Ectodermal cell (in vitro differentiated cells): Measurements from ENCODE around the gene DHRS11. TPM values are rescaled to one million over a fixed set of nuclear protein-coding genes. Genes with fewer than 3 reads are reported as not detected.

Source experiments
- H3K27ac ChIP-seq: 2 replicates; pipeline ENCODE4 v1.7.0; 2013; ENCODE audit warnings: mild to moderate bottlenecking, low read depth, low read length; ENCODE audit not compliant: insufficient read depth, poor library complexity, severe bottlenecking
- H3K27me3 ChIP-seq: 2 replicates; pipeline ENCODE4 v1.7.0; 2013; ENCODE audit warnings: mild to moderate bottlenecking, low read length; ENCODE audit not compliant: insufficient read depth, control insufficient read depth, poor library complexity, severe bottlenecking
- H3K36me3 ChIP-seq: one replicate; pipeline ENCODE4 v1.7.0; 2013; ENCODE audit warnings: low read length; ENCODE audit not compliant: control insufficient read depth, insufficient read depth
- H3K4me1 ChIP-seq: one replicate; pipeline ENCODE4 v1.7.0; 2013; ENCODE audit warnings: low read length; ENCODE audit not compliant: control insufficient read depth, insufficient read depth
- H3K4me3 ChIP-seq: 2 replicates; pipeline ENCODE4 v1.7.0; 2013; ENCODE audit warnings: low read depth, low read length, control low read depth; ENCODE audit not compliant: insufficient read depth
- H3K9me3 ChIP-seq: 2 replicates; pipeline ENCODE4 v1.7.0; 2013; ENCODE audit warnings: mild to moderate bottlenecking, low read length, moderate library complexity; ENCODE audit not compliant: control insufficient read depth
- WGBS, 2 experiments: methylation state at CpG; one replicate each; pipeline ENCODE4 v1.1.7; 2013; ENCODE audit warnings: missing lambda C conversion rate in 2 of 2; 5-methylcytosine and 5-hydroxymethylcytosine counted together
- polyA plus RNA-seq, 4 experiments: library from polyadenylated mRNA; stranded (reverse); fragments of 50-300 nt; gene quantifications; one replicate each; pipeline ENCODE4 v1.2.3, GENCODE V29; 2013

Gene DHRS11
- 32.5 TPM for polyA plus RNA-seq (2013, experiment 1 of 4)
- polyA plus RNA-seq (2013, experiment 2 of 4), result 27.0 TPM
- 24.3 TPM for polyA plus RNA-seq (2013, experiment 3 of 4)
- polyA plus RNA-seq (2013, experiment 4 of 4), result 26.6 TPM

- H3K27ac ChIP-seq, result peak within 1 kb of the TSS; percentile 38
- peaks cover 15% of the 10 kb centered on the region for H3K36me3 ChIP-seq
- WGBS, 2 experiments, result 5% methylated on average over 87 of the region's 87 CpGs
- no peaks in the 10 kb centered on the region for H3K9me3 ChIP-seq
- peak within 1 kb of the TSS; percentile 63 for H3K4me3 ChIP-seq
- H3K27me3 ChIP-seq, result no peaks in the 10 kb centered on the region
- peaks cover 16% of the 10 kb centered on the region for H3K4me1 ChIP-seq
Observed at GRCh38 chr17:36591434-36592315, at the start of gene DHRS11. TSS of gene DHRS11 (plus strand) at chr17:36591879. CDS start at chr17:36592010, 131 bp downstream.

- Histone ChIP-seq H3K27ac (no peak overlapping the region), H3K36me3 (peaks cover 7% of the 10 kb centered on the region), H3K4me1 (peaks cover 12% of the 10 kb centered on the region), H3K27me3 (no peaks in the 10 kb centered on the region), H3K4me3 (no peak overlapping the region), H3K9me3 (no peaks in the 10 kb centered on the region)
- WGBS, 2 experiments, result 91 to 93% methylated on average over 15 of the region's 15 CpGs
Observed at GRCh38 chr17:36542755-36543154, 48.9 kb upstream of the DHRS11 start.

DNA sequence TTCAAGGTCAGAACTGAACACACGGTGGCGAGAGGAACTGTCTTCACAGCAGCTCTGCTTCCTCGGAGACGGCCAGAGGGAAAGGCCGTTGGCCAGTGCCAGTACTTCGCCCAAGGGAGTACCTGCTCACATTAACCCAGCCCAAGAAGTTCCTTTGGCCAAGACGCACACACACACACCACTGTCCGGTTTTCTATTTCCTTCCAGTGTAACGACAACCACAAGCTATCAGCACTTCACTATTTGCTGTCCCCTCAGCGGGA lies 47.7 kb upstream of the DHRS11 start:
- Histone ChIP-seq H3K27me3 (no peaks in the 10 kb centered on the region), H3K27ac (peak overlapping the region; percentile 82), H3K36me3 (no peaks in the 10 kb centered on the region), H3K4me1 (peaks cover 18% of the 10 kb centered on the region), H3K9me3 (no peaks in the 10 kb centered on the region), H3K4me3 (peak overlapping the region; percentile 88)
- WGBS, 2 experiments, result 4 to 6% methylated on average over 10 of the region's 10 CpGs

GRCh38 chr17:36544307-36545076 lies 47.2 kb upstream of the DHRS11 start, which contains the start of gene GGNBP2:
TSS of gene GGNBP2 (plus strand) at chr17:36544919. CDS start at chr17:36545725, 806 bp downstream.
- Histone ChIP-seq H3K27ac (peak within 1 kb of the TSS; percentile 94), H3K9me3 (no peaks in the 10 kb centered on the region), H3K27me3 (no peaks in the 10 kb centered on the region), H3K36me3 (no peaks in the 10 kb centered on the region), H3K4me3 (peak within 1 kb of the TSS; percentile 88), H3K4me1 (peaks cover 18% of the 10 kb centered on the region)
- WGBS, 2 experiments, result 1% methylated on average over 69 to 71 of the region's 71 CpGs

DNA sequence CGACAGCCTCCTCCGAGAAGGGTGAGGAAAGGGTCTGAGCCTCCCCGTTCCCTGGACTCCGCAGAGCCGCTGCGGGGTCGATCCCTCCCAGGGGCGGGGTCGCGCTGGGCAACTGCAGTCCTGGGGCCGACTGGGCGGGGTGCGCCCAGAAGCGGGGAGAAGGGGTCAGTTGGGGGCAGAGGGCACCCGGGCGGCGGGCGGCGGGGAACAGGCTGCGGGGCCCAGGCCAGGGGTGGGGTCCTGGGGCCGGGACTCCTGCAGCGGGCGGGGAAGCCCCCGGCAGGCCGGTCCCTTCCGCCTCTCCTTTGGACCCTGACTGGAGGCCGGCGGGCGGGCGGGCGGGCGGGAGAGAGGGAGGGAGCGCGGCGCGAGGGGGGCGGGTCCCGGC lies 46.6 kb upstream of the DHRS11 start:
- peak overlapping the region; percentile 94 for H3K27ac ChIP-seq
- H3K4me1 ChIP-seq, result peaks cover 18% of the 10 kb centered on the region
- no peaks in the 10 kb centered on the region for H3K36me3 ChIP-seq
- peak overlapping the region; percentile 88 for H3K4me3 ChIP-seq
- 0 to 1% methylated on average over 38 of the region's 38 CpGs for WGBS, 2 experiments
- no peaks in the 10 kb centered on the region for H3K27me3 ChIP-seq
- no peaks in the 10 kb centered on the region for H3K9me3 ChIP-seq

DNA sequence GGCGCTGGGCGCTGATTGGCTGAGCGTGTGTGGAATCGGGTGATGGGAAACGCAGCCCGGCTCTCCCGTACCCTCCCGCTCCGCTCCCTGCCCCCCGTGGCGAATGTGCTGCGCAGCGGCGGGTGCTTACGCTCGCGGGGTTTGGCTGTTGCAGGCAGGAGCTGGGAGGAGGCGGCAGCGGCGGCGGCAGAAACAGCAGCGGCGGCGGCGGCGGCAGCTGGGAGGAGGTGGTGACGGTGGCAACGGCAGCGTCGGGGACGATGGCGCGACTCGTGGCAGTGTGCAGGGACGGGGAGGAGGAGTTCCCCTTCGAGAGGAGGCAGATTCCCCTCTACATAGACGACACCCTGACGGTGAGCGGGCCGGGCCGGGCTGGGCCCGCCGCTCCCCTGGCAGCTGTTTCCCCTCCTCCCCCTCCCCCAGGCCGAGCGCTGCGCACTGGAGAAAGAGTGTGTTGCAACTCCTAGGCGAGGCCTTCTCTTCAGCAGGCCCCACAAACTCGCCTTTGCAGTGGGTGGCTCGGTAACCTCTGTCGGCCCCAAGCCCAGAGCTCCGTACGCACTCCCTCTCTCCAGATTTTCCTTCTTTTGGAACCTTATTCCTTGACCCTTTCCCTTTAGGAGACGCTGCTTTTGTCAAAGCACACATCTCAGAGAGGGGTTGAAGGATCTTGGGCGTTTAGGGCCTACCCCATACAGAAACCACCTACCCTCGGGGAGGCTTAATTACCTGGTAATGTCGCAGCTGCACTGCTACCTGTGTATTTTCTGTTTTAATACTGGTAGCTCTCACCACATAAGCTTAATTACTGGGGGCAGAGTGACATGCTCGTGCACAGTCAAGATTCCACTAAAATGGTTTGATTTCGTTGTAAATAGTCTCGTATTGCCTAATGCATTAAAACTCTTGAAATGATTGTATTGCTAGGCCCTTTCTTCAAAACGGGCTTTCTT lies 45.9 kb upstream of the DHRS11 start:
- peak overlapping the region; percentile 91 for H3K27ac ChIP-seq
- H3K9me3 ChIP-seq, result no peaks in the 10 kb centered on the region
- no peaks in the 10 kb centered on the region for H3K36me3 ChIP-seq
- WGBS, 2 experiments, result 1 to 2% methylated on average over 60 of the region's 60 CpGs
- peak overlapping the region; percentile 88 for H3K4me3 ChIP-seq
- no peaks in the 10 kb centered on the region for H3K27me3 ChIP-seq
- H3K4me1 ChIP-seq, result peaks cover 18% of the 10 kb centered on the region

GRCh38 chr17:36546418-36547093 lies 45.1 kb upstream of the DHRS11 start:
- peak overlapping the region; percentile 88 for H3K4me3 ChIP-seq
- WGBS, 2 experiments, result 49% methylated on average over 6 to 7 of the region's 7 CpGs
- H3K27ac ChIP-seq, result peak overlapping the region; percentile 91
- no peaks in the 10 kb centered on the region for H3K27me3 ChIP-seq
- peaks cover 18% of the 10 kb centered on the region for H3K4me1 ChIP-seq
- H3K36me3 ChIP-seq, result no peaks in the 10 kb centered on the region
- H3K9me3 ChIP-seq, result no peaks in the 10 kb centered on the region

GRCh38 chr17:36547776-36548175 lies 43.9 kb upstream of the DHRS11 start:
- no peaks in the 10 kb centered on the region for H3K9me3 ChIP-seq
- no peaks in the 10 kb centered on the region for H3K36me3 ChIP-seq
- no peak overlapping the region for H3K27ac ChIP-seq
- H3K27me3 ChIP-seq, result no peaks in the 10 kb centered on the region
- no peak overlapping the region for H3K4me3 ChIP-seq
- H3K4me1 ChIP-seq, result peaks cover 18% of the 10 kb centered on the region
